Measurements from ENCODE around the gene MYO15A. TPM values are rescaled to one million over a fixed set of nuclear protein-coding genes. Genes with fewer than 3 reads are reported as not detected.
A peak's percentile ranks its signal among the peaks of the same experiment; 100 is the strongest.

The MYO15A gene
- total RNA-seq, 1 experiment from 2014 or later = 0.38 TPM

DNA sequence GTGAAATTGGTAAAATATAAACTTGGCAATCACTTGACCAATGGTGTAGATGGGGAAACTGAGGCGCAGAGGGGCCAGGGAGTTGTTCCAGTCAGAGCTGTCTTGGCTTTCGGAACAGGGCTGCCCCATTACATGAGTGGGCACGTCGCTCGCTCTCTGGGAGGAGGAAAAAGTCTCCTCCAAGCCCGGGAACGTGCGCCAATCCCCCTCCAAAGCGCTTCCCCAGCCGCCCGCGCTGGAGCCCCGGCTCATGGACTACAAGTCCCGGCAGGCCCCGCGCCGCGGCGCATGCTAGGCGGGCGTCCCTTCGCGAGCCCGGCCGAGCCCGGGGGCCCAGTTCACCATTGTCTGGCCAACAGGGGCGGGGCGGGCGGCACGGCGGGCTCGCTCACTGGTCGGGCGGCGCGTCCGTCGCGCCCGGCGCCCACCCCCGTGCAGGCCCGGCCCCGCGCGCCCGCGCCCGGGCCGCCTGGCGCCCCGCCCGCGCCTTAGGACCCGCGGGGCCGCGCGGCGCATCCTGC, 116.6 kb downstream of the MYO15A start, which contains the start of gene LLGL1:
TSS of gene LLGL1 (plus strand) at position 515 of the 521 bp plus-strand sequence. CDS start 48 bp downstream, outside the sequence.
- Mint-ChIP-seq H3K9me3 (ENCODE audit: low read depth, unreplicated experiment) (no peaks in the 10 kb centered on the region), H3K4me3 (ENCODE audit: low read depth, unreplicated experiment) (peak within 1 kb of the TSS; percentile 87), H3K27ac (ENCODE audit: unreplicated experiment) (peak within 1 kb of the TSS; percentile 81), H3K27me3 (ENCODE audit: unreplicated experiment) (no peaks in the 10 kb centered on the region), H3K4me1 (ENCODE audit: low read depth, unreplicated experiment) (no peaks in the 10 kb centered on the region), H3K36me3 (ENCODE audit: insufficient read depth, unreplicated experiment) (peaks cover 15% of the 10 kb centered on the region)
- DNase-seq = peak; percentile 94
- no TSS peak for BruUV-seq (replicated peaks)
- CTCF ChIA-PET = no interaction called here
- intact Hi-C loops (cut with micrococcal nuclease; ENCODE audit: unreplicated experiment) = loop anchor here (10.0 kb wide), 1 partner anchor 80 kb away; no protein-coding TSS in a partner anchor
- no peak for TF ChIP-seq CTCF (IDR thresholded peaks at IDR 0.05; ENCODE audit: unreplicated experiment)

DNA sequence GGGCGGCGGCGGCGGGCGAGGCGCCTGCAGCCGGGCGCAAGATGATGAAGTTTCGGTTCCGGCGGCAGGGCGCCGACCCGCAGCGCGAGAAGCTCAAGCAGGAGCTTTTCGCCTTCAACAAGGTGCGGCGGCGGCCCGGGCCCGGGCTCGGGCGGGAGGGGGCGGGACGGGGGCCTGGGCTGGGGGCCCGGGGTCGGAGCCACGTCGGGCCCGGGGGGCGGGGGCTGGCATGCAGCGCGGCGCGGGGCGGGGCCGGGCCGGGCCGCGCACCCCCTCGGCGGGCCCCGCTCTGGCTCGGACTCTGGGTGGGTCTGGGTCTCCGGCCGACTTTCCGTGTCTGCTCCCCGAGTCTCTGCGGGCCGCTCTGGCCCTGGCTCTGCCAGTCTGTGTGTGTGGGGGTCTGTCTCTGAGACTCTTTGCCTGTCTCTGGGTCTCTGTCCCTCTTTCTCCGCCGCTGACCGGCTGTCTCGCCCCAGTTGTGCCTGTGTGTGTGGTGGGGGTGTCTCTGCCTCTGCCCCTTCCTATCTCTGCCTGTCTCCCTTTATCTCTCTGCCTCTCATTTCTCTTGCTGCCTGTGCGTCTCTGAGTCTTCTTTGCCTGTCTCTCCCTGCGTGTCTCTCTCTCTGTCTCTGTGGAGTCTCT, 117.2 kb downstream of the MYO15A start:
- DNase-seq = no peak
- Mint-ChIP-seq H3K4me1 (ENCODE audit: low read depth, unreplicated experiment) (no peaks in the 10 kb centered on the region), H3K4me3 (ENCODE audit: low read depth, unreplicated experiment) (peak overlapping the region; percentile 87), H3K27ac (ENCODE audit: unreplicated experiment) (peak overlapping the region; percentile 81), H3K9me3 (ENCODE audit: low read depth, unreplicated experiment) (no peaks in the 10 kb centered on the region), H3K36me3 (ENCODE audit: insufficient read depth, unreplicated experiment) (peaks cover 15% of the 10 kb centered on the region), H3K27me3 (ENCODE audit: unreplicated experiment) (no peaks in the 10 kb centered on the region)
- CTCF ChIA-PET = no interaction called here
- intact Hi-C loops (cut with micrococcal nuclease; ENCODE audit: unreplicated experiment) = loop anchor here (10.0 kb wide), 1 partner anchor 81 kb away; no protein-coding TSS in a partner anchor
- TF ChIP-seq CTCF (IDR thresholded peaks at IDR 0.05; ENCODE audit: unreplicated experiment) = no peak
- no TSS peak for BruUV-seq (replicated peaks)

GRCh38 chr17:18226284-18226945, 117.9 kb downstream of the MYO15A start:
- no peaks in the 10 kb centered on the region for H3K27me3 Mint-ChIP-seq (ENCODE audit: unreplicated experiment)
- H3K36me3 Mint-ChIP-seq (ENCODE audit: insufficient read depth, unreplicated experiment) = peaks cover 15% of the 10 kb centered on the region
- H3K4me3 Mint-ChIP-seq (ENCODE audit: low read depth, unreplicated experiment) = peak overlapping the region; percentile 87
- H3K4me1 Mint-ChIP-seq (ENCODE audit: low read depth, unreplicated experiment) = no peaks in the 10 kb centered on the region
- no peaks in the 10 kb centered on the region for H3K9me3 Mint-ChIP-seq (ENCODE audit: low read depth, unreplicated experiment)
- intact Hi-C loops (cut with micrococcal nuclease; ENCODE audit: unreplicated experiment) = loop anchor here (10.0 kb wide), 1 partner anchor 82 kb away; no protein-coding TSS in a partner anchor
- H3K27ac Mint-ChIP-seq (ENCODE audit: unreplicated experiment) = peak overlapping the region; percentile 81
- TF ChIP-seq CTCF (IDR thresholded peaks at IDR 0.05; ENCODE audit: unreplicated experiment) = no peak
- CTCF ChIA-PET = no interaction called here
- no peak for DNase-seq
- no TSS peak for BruUV-seq (replicated peaks)

DNA sequence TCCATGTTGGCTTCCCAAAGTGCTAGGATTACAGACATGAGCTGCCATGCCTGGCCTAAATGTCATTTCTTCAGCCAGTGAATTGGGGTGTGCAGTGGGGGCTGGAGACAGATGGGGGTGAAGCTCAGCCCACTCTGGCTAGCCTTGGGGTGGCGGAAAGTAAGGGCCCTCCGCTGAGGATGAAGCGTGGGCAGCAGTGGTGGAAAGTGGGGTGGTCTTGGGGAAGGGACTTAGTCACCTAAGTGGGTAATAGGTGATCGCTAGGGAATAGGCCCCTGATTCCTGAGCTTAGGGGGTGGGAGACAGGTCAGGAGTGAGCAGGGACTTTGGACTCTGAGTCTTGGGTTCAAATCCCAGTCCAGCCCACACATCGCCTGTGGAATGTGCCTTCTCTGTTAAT, 119.1 kb downstream of the MYO15A start:
- TF ChIP-seq CTCF (IDR thresholded peaks at IDR 0.05; ENCODE audit: unreplicated experiment) = no peak
- no peaks in the 10 kb centered on the region for H3K9me3 Mint-ChIP-seq (ENCODE audit: low read depth, unreplicated experiment)
- no peak overlapping the region for H3K4me3 Mint-ChIP-seq (ENCODE audit: low read depth, unreplicated experiment)
- H3K4me1 Mint-ChIP-seq (ENCODE audit: low read depth, unreplicated experiment) = no peaks in the 10 kb centered on the region
- intact Hi-C loops (cut with micrococcal nuclease; ENCODE audit: unreplicated experiment) = loop anchor here (10.0 kb wide), 1 partner anchor 83 kb away; no protein-coding TSS in a partner anchor
- CTCF ChIA-PET = no interaction called here
- H3K36me3 Mint-ChIP-seq (ENCODE audit: insufficient read depth, unreplicated experiment) = peaks cover 15% of the 10 kb centered on the region
- H3K27ac Mint-ChIP-seq (ENCODE audit: unreplicated experiment) = no peak overlapping the region
- DNase-seq = no peak
- BruUV-seq (replicated peaks) = no TSS peak
- no peaks in the 10 kb centered on the region for H3K27me3 Mint-ChIP-seq (ENCODE audit: unreplicated experiment)
